ENCODE results near the gene TAP2. TPM values are rescaled to one million over a fixed set of nuclear protein-coding genes. Genes with fewer than 3 reads are reported as not detected.

TAP2 gene
- polyA plus RNA-seq, 1 donor from 2014 or later: 1.2 TPM

DNA sequence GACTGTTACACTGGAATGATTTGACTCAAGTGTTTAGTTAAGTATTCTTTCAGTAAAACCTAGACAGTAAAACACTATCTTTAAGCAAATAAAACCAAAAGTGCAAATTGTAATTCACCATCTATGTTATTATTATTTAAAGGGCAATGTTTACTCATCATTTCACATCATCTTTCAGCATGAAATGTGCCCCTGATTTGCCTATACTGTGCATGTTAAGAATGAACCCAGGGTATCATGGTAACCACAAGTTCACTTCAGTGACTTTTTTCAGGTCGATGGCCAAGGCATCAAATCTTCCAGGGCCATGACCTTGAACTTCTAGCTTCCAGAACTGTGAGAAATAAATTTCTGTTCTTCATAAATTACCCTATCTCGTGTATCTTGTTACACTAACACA lies 19.7 kb downstream of the TAP2 start:
- Histone ChIP-seq H3K4me2 (ENCODE audit: low read length) (no peak overlapping the region), H3K9me2 (ENCODE audit: insufficient read depth, low read length) (no peaks in the 10 kb centered on the region), H3K36me3 (ENCODE audit: insufficient read depth, low read length) (no peaks in the 10 kb centered on the region), H3K9ac (ENCODE audit: low read length) (no peak overlapping the region), H3K9me3 (ENCODE audit: low read length) (no peaks in the 10 kb centered on the region), H3K27ac (ENCODE audit: low read length) (no peak overlapping the region), H2AFZ (ENCODE audit: low read depth, low read length) (no peak overlapping the region), H3K79me2 (replicated peaks; ENCODE audit: insufficient read depth, low read length) (no peaks in the 10 kb centered on the region), H3K27me3 (ENCODE audit: insufficient read depth, low read depth, low read length) (no peaks in the 10 kb centered on the region), H3F3A (ENCODE audit: insufficient read depth, low read length, poor library complexity, severe bottlenecking) (no peaks in the 10 kb centered on the region), H4K20me1 (ENCODE audit: insufficient read depth) (no peaks in the 10 kb centered on the region), H3K4me3 (ENCODE audit: low read length) (no peak overlapping the region)
- TF ChIP-seq TAF1 (IDR thresholded peaks at IDR 0.05; ENCODE audit: low read depth) (no peak), EZH2 (IDR thresholded peaks at IDR 0.05; ENCODE audit: borderline replicate concordance, insufficient read depth, low read length, poor library complexity, severe bottlenecking) (no peak), RAD21 (conservative IDR thresholded peaks at IDR 0.05) (no peak), MXI1 (conservative IDR thresholded peaks at IDR 0.05; ENCODE audit: poor library complexity, severe bottlenecking) (no peak), EP300 (conservative IDR thresholded peaks at IDR 0.05; ENCODE audit: poor library complexity, severe bottlenecking) (no peak), SMC3 (conservative IDR thresholded peaks at IDR 0.05; ENCODE audit: poor library complexity) (no peak), POLR2AphosphoS5 (IDR thresholded peaks at IDR 0.05) (no peak)
- TF ChIP-seq, protein P1, sequence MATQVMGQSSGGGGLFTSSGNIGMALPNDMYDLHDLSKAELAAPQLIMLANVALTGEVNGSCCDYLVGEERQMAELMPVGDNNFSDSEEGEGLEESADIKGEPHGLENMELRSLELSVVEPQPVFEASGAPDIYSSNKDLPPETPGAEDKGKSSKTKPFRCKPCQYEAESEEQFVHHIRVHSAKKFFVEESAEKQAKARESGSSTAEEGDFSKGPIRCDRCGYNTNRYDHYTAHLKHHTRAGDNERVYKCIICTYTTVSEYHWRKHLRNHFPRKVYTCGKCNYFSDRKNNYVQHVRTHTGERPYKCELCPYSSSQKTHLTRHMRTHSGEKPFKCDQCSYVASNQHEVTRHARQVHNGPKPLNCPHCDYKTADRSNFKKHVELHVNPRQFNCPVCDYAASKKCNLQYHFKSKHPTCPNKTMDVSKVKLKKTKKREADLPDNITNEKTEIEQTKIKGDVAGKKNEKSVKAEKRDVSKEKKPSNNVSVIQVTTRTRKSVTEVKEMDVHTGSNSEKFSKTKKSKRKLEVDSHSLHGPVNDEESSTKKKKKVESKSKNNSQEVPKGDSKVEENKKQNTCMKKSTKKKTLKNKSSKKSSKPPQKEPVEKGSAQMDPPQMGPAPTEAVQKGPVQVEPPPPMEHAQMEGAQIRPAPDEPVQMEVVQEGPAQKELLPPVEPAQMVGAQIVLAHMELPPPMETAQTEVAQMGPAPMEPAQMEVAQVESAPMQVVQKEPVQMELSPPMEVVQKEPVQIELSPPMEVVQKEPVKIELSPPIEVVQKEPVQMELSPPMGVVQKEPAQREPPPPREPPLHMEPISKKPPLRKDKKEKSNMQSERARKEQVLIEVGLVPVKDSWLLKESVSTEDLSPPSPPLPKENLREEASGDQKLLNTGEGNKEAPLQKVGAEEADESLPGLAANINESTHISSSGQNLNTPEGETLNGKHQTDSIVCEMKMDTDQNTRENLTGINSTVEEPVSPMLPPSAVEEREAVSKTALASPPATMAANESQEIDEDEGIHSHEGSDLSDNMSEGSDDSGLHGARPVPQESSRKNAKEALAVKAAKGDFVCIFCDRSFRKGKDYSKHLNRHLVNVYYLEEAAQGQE (IDR thresholded peaks at IDR 0.05; ENCODE audit: borderline replicate concordance): no peak
- TF ChIP-seq, protein P2, sequence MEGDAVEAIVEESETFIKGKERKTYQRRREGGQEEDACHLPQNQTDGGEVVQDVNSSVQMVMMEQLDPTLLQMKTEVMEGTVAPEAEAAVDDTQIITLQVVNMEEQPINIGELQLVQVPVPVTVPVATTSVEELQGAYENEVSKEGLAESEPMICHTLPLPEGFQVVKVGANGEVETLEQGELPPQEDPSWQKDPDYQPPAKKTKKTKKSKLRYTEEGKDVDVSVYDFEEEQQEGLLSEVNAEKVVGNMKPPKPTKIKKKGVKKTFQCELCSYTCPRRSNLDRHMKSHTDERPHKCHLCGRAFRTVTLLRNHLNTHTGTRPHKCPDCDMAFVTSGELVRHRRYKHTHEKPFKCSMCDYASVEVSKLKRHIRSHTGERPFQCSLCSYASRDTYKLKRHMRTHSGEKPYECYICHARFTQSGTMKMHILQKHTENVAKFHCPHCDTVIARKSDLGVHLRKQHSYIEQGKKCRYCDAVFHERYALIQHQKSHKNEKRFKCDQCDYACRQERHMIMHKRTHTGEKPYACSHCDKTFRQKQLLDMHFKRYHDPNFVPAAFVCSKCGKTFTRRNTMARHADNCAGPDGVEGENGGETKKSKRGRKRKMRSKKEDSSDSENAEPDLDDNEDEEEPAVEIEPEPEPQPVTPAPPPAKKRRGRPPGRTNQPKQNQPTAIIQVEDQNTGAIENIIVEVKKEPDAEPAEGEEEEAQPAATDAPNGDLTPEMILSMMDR (IDR thresholded peaks at IDR 0.05; ENCODE audit: poor library complexity, severe bottlenecking): no peak

DNA sequence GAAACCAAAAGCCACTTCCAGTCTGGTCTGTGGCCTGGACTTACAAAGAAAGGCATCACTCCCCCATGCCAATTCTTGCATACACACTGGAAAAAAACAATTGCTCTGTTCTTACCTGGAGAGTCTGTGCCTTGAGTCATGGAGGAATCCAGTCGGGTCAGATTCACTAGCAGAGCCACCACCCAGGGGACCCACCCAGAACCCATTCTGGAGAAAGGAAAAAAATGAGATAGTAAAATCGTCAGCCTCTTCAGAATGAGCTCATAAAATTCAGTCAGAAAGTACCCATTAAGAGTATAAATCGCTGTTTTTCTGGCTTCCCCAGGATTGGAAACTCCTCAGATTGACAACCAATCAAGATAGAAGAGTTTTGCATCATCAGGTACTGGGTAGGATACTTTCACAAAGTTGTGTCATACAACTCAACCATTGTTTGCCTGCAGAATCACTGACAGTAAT lies 21.8 kb downstream of the TAP2 start, which contains the start of gene HLA-DOB:
Gene HLA-DOB, minus strand, starts transcription at position 257 of the 459 bp plus-strand sequence. Its CDS starts 51 bp downstream, at position 206.
- H3K36me3 ChIP-seq (ENCODE audit: insufficient read depth, low read length): no peaks in the 10 kb centered on the region
- no peak within 1 kb of the TSS for H3K4me2 ChIP-seq (ENCODE audit: low read length)
- H3K9me2 ChIP-seq (ENCODE audit: insufficient read depth, low read length): no peaks in the 10 kb centered on the region
- no peak within 1 kb of the TSS for H2AFZ ChIP-seq (ENCODE audit: low read depth, low read length)
- H4K20me1 ChIP-seq (ENCODE audit: insufficient read depth): no peaks in the 10 kb centered on the region
- H3K27ac ChIP-seq (ENCODE audit: low read length): no peak within 1 kb of the TSS
- no peaks in the 10 kb centered on the region for H3K9me3 ChIP-seq (ENCODE audit: low read length)
- H3F3A ChIP-seq (ENCODE audit: insufficient read depth, low read length, poor library complexity, severe bottlenecking): no peaks in the 10 kb centered on the region
- H3K27me3 ChIP-seq (ENCODE audit: insufficient read depth, low read depth, low read length): no peaks in the 10 kb centered on the region
- no peak within 1 kb of the TSS for H3K9ac ChIP-seq (ENCODE audit: low read length)
- no peak within 1 kb of the TSS for H3K4me3 ChIP-seq (ENCODE audit: low read length)
- TF ChIP-seq SMC3 (conservative IDR thresholded peaks at IDR 0.05; ENCODE audit: poor library complexity) (no peak), RAD21 (conservative IDR thresholded peaks at IDR 0.05) (no peak), MXI1 (conservative IDR thresholded peaks at IDR 0.05; ENCODE audit: poor library complexity, severe bottlenecking) (no peak), POLR2AphosphoS5 (IDR thresholded peaks at IDR 0.05) (no peak), TAF1 (IDR thresholded peaks at IDR 0.05; ENCODE audit: low read depth) (no peak), EP300 (conservative IDR thresholded peaks at IDR 0.05; ENCODE audit: poor library complexity, severe bottlenecking) (no peak), EZH2 (IDR thresholded peaks at IDR 0.05; ENCODE audit: borderline replicate concordance, insufficient read depth, low read length, poor library complexity, severe bottlenecking) (no peak)
- TF ChIP-seq, protein P2 (IDR thresholded peaks at IDR 0.05; ENCODE audit: poor library complexity, severe bottlenecking): no peak
- TF ChIP-seq, protein P1 (IDR thresholded peaks at IDR 0.05; ENCODE audit: borderline replicate concordance): no peak
- no peaks in the 10 kb centered on the region for H3K79me2 ChIP-seq (replicated peaks; ENCODE audit: insufficient read depth, low read length)
